PC-3 (cell line): Measurements from ENCODE around the gene TNFRSF9. TPM values are rescaled to one million over a fixed set of nuclear protein-coding genes. Genes with fewer than 3 reads are reported as not detected.

Source experiments
- ATAC-seq: fragments of 200-7000 bp; cut with Tn5 transposase; 2 replicates; pipeline ENCODE4 v1.9.1; 2020; ENCODE audit warnings: mild to moderate bottlenecking, moderate library complexity
- BruUV-seq: library from RNA; stranded (reverse); fragments of 400-500 nt; replicated peaks from 2 replicates; lab custom pipeline; 2021; lab: Mats Ljungman, UMichigan
- CTCF ChIA-PET: fragments of 300-600 bp; sonication (Branson Sonifier 250); formaldehyde crosslinking; loops from one replicate; lab custom pipeline; 2022; ENCODE audit warnings: antibody characterized with exemption; lab: Charles Lee
- POLR2A ChIA-PET: fragments of 300-600 bp; sonication (Branson Sonifier 250); formaldehyde crosslinking; loops from one replicate; lab custom pipeline; 2022; ENCODE audit warnings: antibody characterized with exemption; ENCODE audit not compliant: unreplicated experiment; lab: Charles Lee
- DNase-seq: peaks from one replicate; pipeline ENCODE4 v3.0.0-alpha.2; 2015
- H2AFZ ChIP-seq: fragments of 300-600 bp; sonication (generic); 2 replicates; pipeline ENCODE4 v1.6.0; 2016; ENCODE audit warnings: antibody characterized with exemption, low read length
- H3F3A ChIP-seq: fragments of 300-600 bp; sonication (generic); one replicate; pipeline ENCODE4 v1.6.0; 2017; ENCODE audit warnings: antibody characterized with exemption, low read length, control low read depth, mild to moderate bottlenecking; ENCODE audit not compliant: unreplicated experiment
- H3K27ac ChIP-seq: fragments of 300-600 bp; sonication (generic); 2 replicates; pipeline ENCODE4 v1.5.1; 2016; ENCODE audit warnings: mild to moderate bottlenecking, low read length
- H3K27me3 ChIP-seq: fragments of 300-600 bp; sonication (generic); 2 replicates; pipeline ENCODE4 v1.6.1; 2016; ENCODE audit warnings: low read length, mixed read lengths
- H3K36me3 ChIP-seq: fragments of 300-600 bp; sonication (generic); 2 replicates; pipeline ENCODE4 v1.6.1; 2016; ENCODE audit warnings: low read depth, mixed run types, low read length, mixed read lengths
- H3K4me1 ChIP-seq: fragments of 300-600 bp; sonication (generic); 2 replicates; pipeline ENCODE4 v1.5.1; 2016; ENCODE audit warnings: low read length; ENCODE audit not compliant: insufficient read depth
- H3K4me2 ChIP-seq: fragments of 300-600 bp; sonication (generic); 2 replicates; pipeline ENCODE4 v1.6.0; 2016; ENCODE audit warnings: low read length
- H3K4me3 ChIP-seq: fragments of 300-600 bp; sonication (generic); 2 replicates; pipeline ENCODE4 v1.5.1; 2016; ENCODE audit warnings: mild to moderate bottlenecking, low read length, mixed read lengths
- H3K79me2 ChIP-seq: fragments of 300-600 bp; sonication (generic); 2 replicates; pipeline ENCODE4 v1.6.1; 2017; ENCODE audit warnings: low read length, mixed read lengths
- H3K9ac ChIP-seq: fragments of 300-600 bp; sonication (generic); 2 replicates; pipeline ENCODE4 v1.6.0; 2016; ENCODE audit warnings: mild to moderate bottlenecking, low read length
- H3K9me2 ChIP-seq: fragments of 300-600 bp; sonication (generic); replicated peaks from 2 replicates; pipeline ENCODE4 v1.6.1; 2016; ENCODE audit warnings: mixed run types, low read length, mixed read lengths
- H3K9me3 ChIP-seq: fragments of 300-600 bp; sonication (generic); 2 replicates; pipeline ENCODE4 v1.6.1; 2016; ENCODE audit warnings: low read length, mixed read lengths
- H4K20me1 ChIP-seq: fragments of 300-600 bp; sonication (generic); 2 replicates; pipeline ENCODE4 v1.6.1; 2016; ENCODE audit warnings: low read length, mixed read lengths
- EZH2 ChIP-seq: fragments of 300-600 bp; sonication (generic); IDR thresholded peaks from one replicate; pipeline ENCODE4 v1.6.1; 2017; ENCODE audit warnings: antibody characterized with exemption, mild to moderate bottlenecking, low read length; ENCODE audit not compliant: unreplicated experiment
- EZH2phosphoT487 ChIP-seq: fragments of 300-600 bp; sonication (generic); IDR thresholded peaks from 2 replicates; pipeline ENCODE4 v1.6.1; 2018; ENCODE audit warnings: mild to moderate bottlenecking, antibody characterized with exemption, low read length, borderline replicate concordance
- intact Hi-C: fragments of 100-400 bp; cut with micrococcal nuclease; formaldehyde crosslinking; loops from 2 replicates; pipeline ENCODE4 v1.9.0; 2023
- total RNA-seq: library from RNA; depleted of rRNA; stranded (reverse); fragments of >200 nt; gene quantifications from 2 replicates; pipeline ENCODE4 v1.2.3, GENCODE V29; 2014
- TF ChIP-seq, protein P1 (sequence below): fragments of 300-600 bp; sonication (generic); conservative IDR thresholded peaks from 2 replicates; pipeline ENCODE4 v1.5.1; 2017; ENCODE audit warnings: antibody characterized with exemption, low read depth, mild to moderate bottlenecking, low read length

Gene TNFRSF9
- total RNA-seq, 1 experiment from 2014 or later: 0.04 TPM

DNA sequence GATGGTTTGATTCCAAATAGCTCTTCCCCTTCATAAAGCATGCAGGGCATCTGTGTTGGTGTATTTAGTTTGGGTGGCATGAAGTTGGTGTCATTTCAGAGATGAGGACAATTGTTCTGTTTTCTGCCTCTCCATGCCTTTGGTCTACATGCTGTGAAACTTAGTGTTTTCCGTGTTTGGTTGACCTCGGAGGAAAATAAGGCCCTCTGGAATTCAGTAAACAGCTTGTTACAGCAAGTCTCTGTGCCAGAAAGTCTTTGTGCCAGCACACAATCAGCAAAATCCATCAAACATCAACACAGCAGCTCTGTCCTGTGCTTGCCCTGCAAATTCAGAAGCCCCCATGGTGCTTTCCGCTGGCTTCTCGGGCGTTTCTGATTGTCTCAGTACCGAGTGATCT is 30.4 kb upstream of the TNFRSF9 start:
- peaks cover 50% of the 10 kb centered on the region for H3K36me3 ChIP-seq
- DNase-seq (no peak), ATAC-seq (no peak)
- H3K9me3 ChIP-seq: no peaks in the 10 kb centered on the region
- no peak overlapping the region for H3K4me3 ChIP-seq
- no peaks in the 10 kb centered on the region for H3K4me1 ChIP-seq
- H3K27ac ChIP-seq: no peak overlapping the region
- H4K20me1 ChIP-seq: peaks cover 6% of the 10 kb centered on the region; the same call in 1 of the 2 replicates
- H3K4me2 ChIP-seq: no peak overlapping the region
- POLR2A ChIA-PET: no interaction called here
- no peak overlapping the region for H2AFZ ChIP-seq
- intact Hi-C loops: no loop called here
- no peaks in the 10 kb centered on the region for H3K27me3 ChIP-seq
- H3K79me2 ChIP-seq: peaks cover 32% of the 10 kb centered on the region
- H3K9ac ChIP-seq: no peak overlapping the region
- CTCF ChIA-PET: no interaction called here
- TF ChIP-seq, protein P1, sequence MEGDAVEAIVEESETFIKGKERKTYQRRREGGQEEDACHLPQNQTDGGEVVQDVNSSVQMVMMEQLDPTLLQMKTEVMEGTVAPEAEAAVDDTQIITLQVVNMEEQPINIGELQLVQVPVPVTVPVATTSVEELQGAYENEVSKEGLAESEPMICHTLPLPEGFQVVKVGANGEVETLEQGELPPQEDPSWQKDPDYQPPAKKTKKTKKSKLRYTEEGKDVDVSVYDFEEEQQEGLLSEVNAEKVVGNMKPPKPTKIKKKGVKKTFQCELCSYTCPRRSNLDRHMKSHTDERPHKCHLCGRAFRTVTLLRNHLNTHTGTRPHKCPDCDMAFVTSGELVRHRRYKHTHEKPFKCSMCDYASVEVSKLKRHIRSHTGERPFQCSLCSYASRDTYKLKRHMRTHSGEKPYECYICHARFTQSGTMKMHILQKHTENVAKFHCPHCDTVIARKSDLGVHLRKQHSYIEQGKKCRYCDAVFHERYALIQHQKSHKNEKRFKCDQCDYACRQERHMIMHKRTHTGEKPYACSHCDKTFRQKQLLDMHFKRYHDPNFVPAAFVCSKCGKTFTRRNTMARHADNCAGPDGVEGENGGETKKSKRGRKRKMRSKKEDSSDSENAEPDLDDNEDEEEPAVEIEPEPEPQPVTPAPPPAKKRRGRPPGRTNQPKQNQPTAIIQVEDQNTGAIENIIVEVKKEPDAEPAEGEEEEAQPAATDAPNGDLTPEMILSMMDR: no peak
- TF ChIP-seq EZH2: no peak
- TF ChIP-seq EZH2phosphoT487: no peak
- no peaks in the 10 kb centered on the region for H3K9me2 ChIP-seq
- BruUV-seq: no TSS peak
- no peaks in the 10 kb centered on the region for H3F3A ChIP-seq

DNA sequence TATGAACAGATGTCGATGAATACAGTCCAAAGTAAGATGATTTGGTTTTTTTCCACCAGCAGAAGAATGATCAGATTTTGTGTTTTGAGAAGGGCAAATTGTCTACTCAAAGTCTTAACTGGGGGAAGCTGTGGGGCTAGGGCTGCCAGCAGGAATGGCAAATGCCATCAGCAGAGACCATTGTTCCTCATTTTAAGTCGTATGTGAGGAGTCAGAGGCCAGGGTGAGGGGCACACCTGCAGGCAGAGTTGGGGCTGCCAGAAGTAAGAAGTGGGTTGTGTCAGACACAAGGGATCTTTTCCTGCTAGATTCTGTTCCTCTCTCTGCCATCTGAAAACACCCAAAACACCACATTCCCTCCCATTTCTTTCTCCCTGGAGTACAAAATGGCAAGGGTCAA is 29.6 kb upstream of the TNFRSF9 start:
- Histone ChIP-seq H3F3A (no peaks in the 10 kb centered on the region), H4K20me1 (peaks cover 6% of the 10 kb centered on the region; the same call in 1 of the 2 replicates), H3K4me2 (no peak overlapping the region), H2AFZ (no peak overlapping the region), H3K9me3 (no peaks in the 10 kb centered on the region), H3K79me2 (peaks cover 37% of the 10 kb centered on the region), H3K4me1 (no peaks in the 10 kb centered on the region), H3K36me3 (peaks cover 54% of the 10 kb centered on the region), H3K4me3 (no peak overlapping the region), H3K9ac (no peak overlapping the region), H3K27ac (no peak overlapping the region), H3K27me3 (no peaks in the 10 kb centered on the region), H3K9me2 (no peaks in the 10 kb centered on the region)
- no TSS peak for BruUV-seq
- CTCF ChIA-PET: no interaction called here
- TF ChIP-seq EZH2: no peak
- TF ChIP-seq, protein P1: no peak
- no peak for TF ChIP-seq EZH2phosphoT487
- intact Hi-C loops: no loop called here
- POLR2A ChIA-PET: no interaction called here
- DNase-seq (no peak), ATAC-seq (no peak)

DNA sequence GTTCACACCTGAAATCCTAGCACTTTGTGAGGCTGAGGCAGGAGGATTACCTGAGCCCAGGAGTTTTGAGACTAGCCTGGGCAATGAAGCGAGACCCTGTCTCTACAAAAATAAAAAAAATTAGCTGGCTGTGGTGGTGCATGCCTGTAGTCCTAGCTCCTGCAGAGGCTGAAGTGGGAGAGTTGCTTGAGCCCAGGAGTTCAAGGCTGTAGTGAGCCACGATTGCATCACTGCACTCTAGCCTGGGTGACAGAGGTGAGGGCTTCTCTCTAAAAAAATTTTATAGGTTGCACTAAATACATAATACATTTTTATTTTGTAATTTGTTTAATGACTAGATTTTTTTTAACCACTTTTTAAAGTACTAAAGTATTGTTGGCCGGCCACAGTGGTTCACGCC is 27.0 kb upstream of the TNFRSF9 start:
- Histone ChIP-seq H3F3A (no peaks in the 10 kb centered on the region), H3K9ac (no peak overlapping the region), H3K27ac (no peak overlapping the region), H3K4me1 (0 out of 2 replicates have a peak, but pooled peaks cover 5% of the 10 kb centered on the region), H3K9me3 (no peaks in the 10 kb centered on the region), H3K4me3 (no peak overlapping the region), H3K9me2 (no peaks in the 10 kb centered on the region), H2AFZ (no peak overlapping the region), H3K27me3 (no peaks in the 10 kb centered on the region), H3K36me3 (peaks cover 63% of the 10 kb centered on the region), H3K4me2 (no peak overlapping the region), H4K20me1 (peaks cover 6% of the 10 kb centered on the region; the same call in 1 of the 2 replicates), H3K79me2 (peaks cover 62% of the 10 kb centered on the region)
- no peak for DNase-seq
- intact Hi-C loops: loop anchor here (10.0 kb wide), 1 partner anchor 303 kb away; no protein-coding TSS in a partner anchor
- no peak for ATAC-seq
- CTCF ChIA-PET: no interaction called here
- BruUV-seq: no TSS peak
- POLR2A ChIA-PET: no interaction called here
- TF ChIP-seq, protein P1: no peak
- no peak for TF ChIP-seq EZH2phosphoT487
- TF ChIP-seq EZH2: no peak
